ENCODE measurements around the gene PSG3. TPM values are rescaled to one million over a fixed set of nuclear protein-coding genes. Genes with fewer than 3 reads are reported as not detected.
"Not testable (repeated sequence)": the region's sequence is repeated elsewhere in the genome, so short reads cannot be mapped to it uniquely, and the experiment has no call there.

Gene PSG3
- total RNA-seq, result not detected

DNA sequence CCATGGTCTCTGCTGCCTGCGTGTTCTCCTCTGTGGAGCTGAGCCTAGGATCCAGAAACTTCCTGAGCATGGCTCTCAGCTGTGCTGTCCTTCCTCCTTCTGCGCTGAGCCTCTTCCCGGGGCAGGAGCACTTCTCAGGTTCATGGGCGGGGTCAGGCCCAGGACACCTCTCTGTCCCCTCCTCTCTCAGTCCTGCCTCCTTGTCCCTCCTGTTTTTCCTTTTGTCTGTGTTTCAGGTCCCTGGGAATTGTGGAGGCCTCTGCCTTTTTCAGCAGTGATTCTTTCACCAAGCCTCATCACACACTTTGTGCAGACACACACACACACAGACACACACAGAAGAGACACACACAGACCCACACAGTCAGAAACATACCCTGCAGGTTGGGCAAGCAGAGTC lies at the start of gene PSG3:
Gene PSG3, minus strand, starts transcription at position 101 of the 400 bp plus-strand sequence. Its CDS starts 97 bp downstream, at position 4.
- H3K27ac ChIP-seq; H3K4me3 ChIP-seq (replicated peaks in 1 of 3); H3K9me3 ChIP-seq; intact Hi-C loops (cut with DNase I); DNase-seq; H3K4me1 ChIP-seq; H3K36me3 ChIP-seq; H3K27me3 ChIP-seq: not testable (repeated sequence)
- 62 to 66% methylated on average over 4 of the region's 4 CpGs for WGBS, 2 donors

DNA sequence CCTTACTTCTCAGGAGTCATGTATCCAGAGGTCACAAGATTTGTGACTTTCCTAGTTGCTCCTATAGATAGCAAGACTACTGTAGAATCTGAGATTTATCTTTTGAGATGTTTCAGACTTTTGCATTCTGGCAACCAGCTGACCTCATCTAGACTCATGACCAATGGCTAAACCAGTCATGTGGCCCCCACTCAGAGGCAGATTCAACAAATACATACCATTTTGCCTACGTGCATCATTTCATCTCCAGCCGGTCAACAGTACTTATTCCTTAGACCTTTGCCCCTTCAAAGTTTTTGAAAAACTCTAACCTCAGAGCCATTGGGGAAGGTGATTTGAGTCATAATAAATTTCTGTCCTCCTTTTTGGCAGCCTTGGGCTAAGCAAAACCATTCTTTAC lies 48.5 kb upstream of the PSG3 start:
- DNase-seq; H3K27ac ChIP-seq; intact Hi-C loops (cut with DNase I); H3K4me3 ChIP-seq (replicated peaks in 1 of 3); H3K9me3 ChIP-seq; H3K4me1 ChIP-seq; H3K36me3 ChIP-seq; H3K27me3 ChIP-seq: not testable (repeated sequence)
- WGBS, 2 donors, result 79 to 98% methylated on average over 2 of the region's 2 CpGs

DNA sequence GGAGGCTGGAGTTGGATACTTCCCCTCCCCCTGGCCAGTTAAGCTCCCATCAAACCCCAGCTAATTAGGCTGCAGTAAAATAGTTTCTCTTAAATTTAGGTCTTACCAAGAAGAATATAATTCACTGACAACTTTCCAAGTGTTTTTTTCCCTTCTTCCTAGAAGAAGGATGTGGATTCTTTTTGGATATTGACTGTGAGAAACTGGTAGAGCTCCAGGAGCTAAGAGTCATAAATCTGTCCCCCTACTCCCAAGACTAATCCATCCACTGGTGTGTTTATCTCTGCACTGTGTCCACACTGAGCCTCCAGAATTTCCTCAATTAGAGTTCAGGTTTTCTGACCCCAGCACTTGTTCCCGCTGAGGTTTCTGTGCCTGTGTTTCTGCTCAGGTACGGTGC lies 47.5 kb upstream of the PSG3 start:
- WGBS, 2 donors, result 60 to 88% methylated on average over 2 of the region's 2 CpGs
- H3K36me3 ChIP-seq; H3K27me3 ChIP-seq; intact Hi-C loops (cut with DNase I); DNase-seq; H3K4me3 ChIP-seq (replicated peaks in 1 of 3); H3K27ac ChIP-seq; H3K4me1 ChIP-seq; H3K9me3 ChIP-seq: not testable (repeated sequence)

DNA sequence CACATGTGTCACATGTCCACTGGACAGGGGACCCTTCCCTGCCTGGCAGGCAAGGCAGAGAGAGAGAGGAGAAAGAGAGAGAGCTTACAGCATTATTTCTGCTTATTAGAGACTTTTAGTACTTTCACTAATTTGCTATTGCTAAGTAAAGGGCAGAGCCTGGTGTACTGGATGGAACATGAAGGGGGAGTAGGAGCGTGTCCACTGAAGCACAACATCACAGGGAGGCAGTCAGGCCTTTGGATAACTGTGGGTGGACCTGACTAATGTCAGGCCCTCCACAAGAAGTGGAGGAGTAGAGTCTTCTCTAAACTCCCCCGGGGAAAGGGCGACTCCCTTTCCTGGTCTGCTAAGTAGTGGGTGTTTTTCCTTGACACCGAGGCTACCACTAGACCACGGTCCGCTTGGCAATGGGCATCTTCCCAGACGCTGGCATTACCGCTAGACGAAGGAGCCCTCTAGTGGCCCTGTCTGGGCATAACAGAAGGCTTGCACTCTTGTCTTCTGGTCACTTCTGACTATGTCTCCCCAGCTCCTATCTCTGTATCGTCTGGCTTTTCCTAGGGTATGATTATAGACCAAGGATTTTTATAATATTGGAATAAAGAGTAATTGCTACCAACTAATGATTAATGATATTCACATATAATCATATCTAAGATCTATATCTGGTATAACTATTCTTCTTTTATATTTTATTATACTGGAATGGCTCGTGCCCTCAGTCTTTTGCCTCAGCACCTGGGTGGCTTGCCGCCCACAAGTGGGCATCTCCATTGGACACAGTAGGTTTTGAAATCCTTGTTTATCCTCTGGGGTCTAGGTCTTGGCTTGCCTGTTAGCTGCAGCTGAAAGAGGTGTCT lies 36.7 kb upstream of the PSG3 start:
- intact Hi-C loops (cut with DNase I); H3K9me3 ChIP-seq: not testable (repeated sequence)
- WGBS, 2 donors, result 28 to 29% methylated on average over 12 of the region's 12 CpGs

DNA sequence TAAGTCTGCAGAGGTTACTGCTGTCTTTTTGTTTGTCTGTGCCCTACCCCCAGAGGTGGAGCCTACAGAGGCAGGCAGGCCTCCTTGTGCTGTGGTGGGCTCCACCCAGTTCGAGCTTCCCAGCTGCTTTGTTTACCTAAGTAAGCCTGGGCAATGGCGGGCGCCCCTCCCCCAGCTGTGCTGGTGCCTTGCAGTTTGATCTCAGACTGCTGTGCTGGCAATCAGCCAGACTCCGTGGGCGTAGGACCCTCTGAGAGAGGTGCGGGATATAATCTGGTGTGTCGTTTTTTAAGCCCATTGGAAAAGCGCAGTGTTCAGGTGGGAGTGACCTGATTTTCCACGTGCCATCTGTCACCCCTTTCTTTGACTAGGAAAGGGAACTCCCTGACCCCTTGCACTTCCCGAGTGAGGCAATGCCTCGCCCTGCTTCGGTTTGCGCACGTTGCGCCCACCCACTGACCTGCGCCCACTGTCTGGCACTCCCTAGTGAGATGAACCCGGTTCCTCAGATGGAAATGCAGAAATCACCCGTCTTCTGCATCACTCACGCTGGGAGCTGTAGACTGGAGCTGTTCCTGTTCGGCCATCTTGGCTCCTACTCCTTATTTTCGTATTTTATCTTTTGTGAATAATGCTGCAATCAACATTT lies 34.4 kb upstream of the PSG3 start:
- intact Hi-C loops (cut with DNase I); H3K36me3 ChIP-seq; H3K27ac ChIP-seq; H3K4me1 ChIP-seq; H3K4me3 ChIP-seq (replicated peaks in 1 of 3); DNase-seq; H3K9me3 ChIP-seq; H3K27me3 ChIP-seq: not testable (repeated sequence)
- 60 to 62% methylated on average over 21 of the region's 21 CpGs for WGBS, 2 donors

More for the DNA sequence above, 36.7 kb upstream of the PSG3 start:
- TF ChIP-seq, protein P1, sequence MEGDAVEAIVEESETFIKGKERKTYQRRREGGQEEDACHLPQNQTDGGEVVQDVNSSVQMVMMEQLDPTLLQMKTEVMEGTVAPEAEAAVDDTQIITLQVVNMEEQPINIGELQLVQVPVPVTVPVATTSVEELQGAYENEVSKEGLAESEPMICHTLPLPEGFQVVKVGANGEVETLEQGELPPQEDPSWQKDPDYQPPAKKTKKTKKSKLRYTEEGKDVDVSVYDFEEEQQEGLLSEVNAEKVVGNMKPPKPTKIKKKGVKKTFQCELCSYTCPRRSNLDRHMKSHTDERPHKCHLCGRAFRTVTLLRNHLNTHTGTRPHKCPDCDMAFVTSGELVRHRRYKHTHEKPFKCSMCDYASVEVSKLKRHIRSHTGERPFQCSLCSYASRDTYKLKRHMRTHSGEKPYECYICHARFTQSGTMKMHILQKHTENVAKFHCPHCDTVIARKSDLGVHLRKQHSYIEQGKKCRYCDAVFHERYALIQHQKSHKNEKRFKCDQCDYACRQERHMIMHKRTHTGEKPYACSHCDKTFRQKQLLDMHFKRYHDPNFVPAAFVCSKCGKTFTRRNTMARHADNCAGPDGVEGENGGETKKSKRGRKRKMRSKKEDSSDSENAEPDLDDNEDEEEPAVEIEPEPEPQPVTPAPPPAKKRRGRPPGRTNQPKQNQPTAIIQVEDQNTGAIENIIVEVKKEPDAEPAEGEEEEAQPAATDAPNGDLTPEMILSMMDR (IDR thresholded peaks at IDR 0.05), result peak; percentile 41 to 86 (median 76)
- not testable (repeated sequence) for H3K27ac ChIP-seq; H3K27me3 ChIP-seq; H3K4me1 ChIP-seq; H3K4me3 ChIP-seq (replicated peaks in 1 of 3); H3K36me3 ChIP-seq
- peak; percentile 85 to 87 for DNase-seq

DNA sequence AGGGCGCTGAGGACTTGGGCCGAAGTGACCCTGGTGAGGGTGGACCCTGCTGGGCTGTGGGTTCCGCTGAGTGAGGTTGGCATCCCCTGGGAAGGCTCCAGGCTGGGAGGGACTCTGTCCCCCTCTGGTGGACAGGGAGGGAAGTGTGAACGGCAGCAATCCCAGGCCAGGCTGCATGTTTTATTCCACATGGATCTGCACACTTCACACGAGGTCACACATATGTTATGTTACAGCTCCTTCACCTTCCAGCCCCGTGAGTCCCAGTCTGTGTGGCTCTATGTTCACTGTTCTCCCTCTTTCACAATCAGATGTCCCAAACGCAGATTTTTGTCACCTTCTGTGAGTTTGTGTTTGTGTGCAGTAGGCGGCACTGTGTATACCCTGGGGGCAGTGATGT lies 27.0 kb upstream of the PSG3 start:
- H3K27ac ChIP-seq; H3K4me1 ChIP-seq; H3K9me3 ChIP-seq; H3K27me3 ChIP-seq; H3K36me3 ChIP-seq; DNase-seq; H3K4me3 ChIP-seq (replicated peaks in 1 of 3); intact Hi-C loops (cut with DNase I): not testable (repeated sequence)
- 60 to 62% methylated on average over 8 of the region's 8 CpGs for WGBS, 2 donors
- TF ChIP-seq, protein P1 (IDR thresholded peaks at IDR 0.05), result peak in 1 of 6 experiments; percentile 21

DNA sequence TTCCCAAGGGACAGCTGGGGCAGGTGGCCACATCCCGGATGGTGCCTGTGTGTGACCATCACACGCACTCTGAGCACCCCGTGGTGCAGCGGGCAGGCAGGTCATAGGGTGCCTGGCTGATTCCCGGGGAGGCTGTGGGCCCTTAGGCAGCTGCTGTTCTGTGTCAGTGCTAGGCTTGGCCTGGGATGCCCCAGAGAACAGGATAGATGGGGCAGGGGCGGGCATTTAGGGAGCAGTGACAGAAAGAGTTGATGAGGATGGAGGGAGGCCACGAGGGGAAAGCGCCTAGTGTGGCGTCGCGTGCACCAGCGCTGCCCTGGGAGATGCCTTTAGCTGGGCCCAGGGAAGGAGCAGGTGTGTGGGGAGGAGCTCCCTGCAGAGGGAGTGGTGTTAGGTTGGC lies 26.6 kb upstream of the PSG3 start:
- H3K36me3 ChIP-seq; DNase-seq; H3K9me3 ChIP-seq; H3K4me3 ChIP-seq (replicated peaks in 1 of 3); intact Hi-C loops (cut with DNase I); H3K27me3 ChIP-seq; H3K4me1 ChIP-seq; H3K27ac ChIP-seq: not testable (repeated sequence)
- WGBS, 2 donors, result 91 to 93% methylated on average over 12 of the region's 12 CpGs
